Astrocyte of the cerebellum (primary cell): ENCODE results near the gene GAS6.
"Not testable (repeated sequence)": the region's sequence is repeated elsewhere in the genome, so short reads cannot be mapped to it uniquely, and the experiment has no call there.

Experiments used
- DNase-seq: peaks from one replicate; pipeline ENCODE4 v3.0.0-alpha.2; 2011; ENCODE audit warnings: low read depth
- H3K4me3 ChIP-seq: 2 replicates; pipeline ENCODE4 v1.5.1; 2011; ENCODE audit warnings: mild to moderate bottlenecking, low read depth, low read length, moderate library complexity
- in situ Hi-C: cut with HindIII; loops from 2 replicates; pipeline ENCODE4 v1.10.0; 2017; ENCODE audit warnings: low sequenced_read_pairs
- TF ChIP-seq, protein P1 (sequence below): IDR thresholded peaks from 2 replicates; pipeline ENCODE4 v1.5.1; 2012; ENCODE audit warnings: low read length, low read depth, moderate library complexity, mild to moderate bottlenecking; ENCODE audit errors: missing control alignments

GAS6 gene

DNA sequence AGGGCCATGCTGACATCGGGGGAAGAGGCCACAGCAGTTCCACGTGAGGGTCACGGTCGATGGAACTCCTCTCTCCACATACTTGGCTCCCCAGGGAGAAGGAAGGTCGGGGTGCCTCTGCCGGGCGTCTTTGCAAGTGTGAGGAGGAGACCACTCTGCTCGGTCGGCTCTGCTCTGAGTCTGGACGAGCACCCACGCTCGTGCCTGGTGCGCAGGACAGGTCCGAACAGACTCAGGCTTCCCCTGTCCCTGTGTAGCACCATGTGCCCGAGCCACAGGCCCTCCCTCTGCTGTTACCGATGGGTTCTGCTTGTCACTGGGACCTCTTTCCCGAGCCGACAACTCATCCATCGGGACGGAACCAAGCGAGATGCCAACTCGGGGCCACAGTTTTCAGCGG, 69.8 kb downstream of the GAS6 start:
- H3K4me3 ChIP-seq, result no peak overlapping the region

DNA sequence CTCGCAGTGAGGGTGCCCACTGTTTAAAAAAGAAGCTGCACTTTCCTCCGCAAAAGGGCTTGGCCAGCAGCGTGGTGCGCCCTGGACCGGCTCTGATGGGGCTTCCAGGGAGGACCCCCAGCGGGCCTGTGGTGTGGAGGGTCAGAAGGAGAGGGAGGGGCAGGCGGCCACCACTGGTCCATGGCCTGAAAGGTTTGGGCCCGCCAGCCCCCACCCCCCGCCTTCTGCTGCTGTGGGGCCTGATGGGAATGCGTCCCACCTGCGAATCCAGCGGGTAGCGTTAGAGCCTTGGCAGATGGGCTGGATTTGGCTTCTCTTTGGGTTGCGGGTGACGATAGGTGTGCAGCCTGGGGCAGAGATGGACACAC, 70.2 kb downstream of the GAS6 start:
- H3K4me3 ChIP-seq, result no peak overlapping the region
- DNase-seq, result no peak
- TF ChIP-seq, protein P1, sequence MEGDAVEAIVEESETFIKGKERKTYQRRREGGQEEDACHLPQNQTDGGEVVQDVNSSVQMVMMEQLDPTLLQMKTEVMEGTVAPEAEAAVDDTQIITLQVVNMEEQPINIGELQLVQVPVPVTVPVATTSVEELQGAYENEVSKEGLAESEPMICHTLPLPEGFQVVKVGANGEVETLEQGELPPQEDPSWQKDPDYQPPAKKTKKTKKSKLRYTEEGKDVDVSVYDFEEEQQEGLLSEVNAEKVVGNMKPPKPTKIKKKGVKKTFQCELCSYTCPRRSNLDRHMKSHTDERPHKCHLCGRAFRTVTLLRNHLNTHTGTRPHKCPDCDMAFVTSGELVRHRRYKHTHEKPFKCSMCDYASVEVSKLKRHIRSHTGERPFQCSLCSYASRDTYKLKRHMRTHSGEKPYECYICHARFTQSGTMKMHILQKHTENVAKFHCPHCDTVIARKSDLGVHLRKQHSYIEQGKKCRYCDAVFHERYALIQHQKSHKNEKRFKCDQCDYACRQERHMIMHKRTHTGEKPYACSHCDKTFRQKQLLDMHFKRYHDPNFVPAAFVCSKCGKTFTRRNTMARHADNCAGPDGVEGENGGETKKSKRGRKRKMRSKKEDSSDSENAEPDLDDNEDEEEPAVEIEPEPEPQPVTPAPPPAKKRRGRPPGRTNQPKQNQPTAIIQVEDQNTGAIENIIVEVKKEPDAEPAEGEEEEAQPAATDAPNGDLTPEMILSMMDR, result no peak
- in situ Hi-C loops, result no loop called here

More for the DNA sequence above, 69.8 kb downstream of the GAS6 start:
- TF ChIP-seq, protein P1, result no peak
- in situ Hi-C loops, result no loop called here
- DNase-seq, result no peak

GRCh38 chr13:113792886-113793717, 70.8 kb downstream of the GAS6 start:
- H3K4me3 ChIP-seq, result no peak overlapping the region
- TF ChIP-seq, protein P1, result no peak
- in situ Hi-C loops, result no loop called here
- no peak for DNase-seq

GRCh38 chr13:113792236-113792770, 71.6 kb downstream of the GAS6 start:
- TF ChIP-seq, protein P1, result no peak
- in situ Hi-C loops, result no loop called here
- no peak for DNase-seq
- no peak overlapping the region for H3K4me3 ChIP-seq

GRCh38 chr13:113791761-113792160, 72.1 kb downstream of the GAS6 start:
- DNase-seq, result no peak
- no peak overlapping the region for H3K4me3 ChIP-seq
- in situ Hi-C loops, result no loop called here
- TF ChIP-seq, protein P1, result no peak

DNA sequence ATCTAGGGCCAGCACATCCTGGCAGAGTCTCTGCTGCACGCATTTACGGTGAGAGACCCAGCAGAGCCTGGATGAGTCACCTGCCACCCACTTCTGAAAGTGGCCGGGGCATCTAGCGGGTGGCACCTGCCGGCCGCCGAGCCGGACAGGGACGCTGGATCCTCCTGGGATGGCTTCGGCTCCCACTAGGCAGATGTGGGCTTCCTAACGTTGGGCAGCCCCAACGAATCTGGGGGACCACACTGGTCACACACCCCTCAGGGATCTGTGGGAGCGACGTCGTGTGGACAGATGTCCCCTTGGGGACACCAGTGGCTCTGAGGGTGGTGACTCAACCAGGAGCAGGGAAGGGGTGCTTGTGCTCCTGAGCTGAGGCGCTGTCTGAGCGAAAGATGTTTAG, 72.7 kb downstream of the GAS6 start:
- in situ Hi-C loops, result no loop called here
- DNase-seq, result no peak
- TF ChIP-seq, protein P1, result no peak
- no peak overlapping the region for H3K4me3 ChIP-seq

DNA sequence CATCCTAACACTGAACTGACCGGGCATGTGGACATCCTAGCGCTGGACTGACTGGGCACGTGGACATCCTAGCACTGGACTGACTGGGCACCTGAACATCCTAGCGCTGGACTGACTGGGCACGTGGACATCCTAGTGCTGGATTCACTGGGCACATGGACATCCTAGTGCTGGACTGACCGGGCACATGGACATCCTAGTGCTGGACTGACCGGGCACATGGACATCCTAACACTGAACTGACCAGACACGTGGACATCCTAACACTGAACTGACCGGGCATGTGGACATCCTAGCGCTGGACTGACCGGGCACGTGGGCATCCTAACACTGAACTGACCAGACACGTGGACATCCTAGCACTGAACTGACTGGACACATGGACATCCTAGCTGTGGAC, 73.9 kb downstream of the GAS6 start:
- in situ Hi-C loops, DNase-seq, H3K4me3 ChIP-seq: not testable (repeated sequence)
